Activated naive CD8-positive, alpha-beta T cell treated with anti-CD3 and anti-CD28 coated beads, Interleukin-2, amount 50 U/mL, for 16 hours (primary cell): Measurements from ENCODE around the gene MAP4K3.

Experiments
- DNase-seq: peaks from one replicate; pipeline ENCODE4 v3.0.0-alpha.2; 2020; ENCODE audit warnings: low read depth, low spot score

The MAP4K3 gene

GRCh38 chr2:39445934-39446333 lies 8.8 kb upstream of the MAP4K3 start:
- no peak for DNase-seq

GRCh38 chr2:39443009-39443408 lies 5.9 kb upstream of the MAP4K3 start:
- DNase-seq: no peak

GRCh38 chr2:39437522-39438296 lies 624 bp upstream of the MAP4K3 start:
- DNase-seq: no peak

GRCh38 chr2:39435741-39436591 lies 1.1 kb downstream of the MAP4K3 start:
- no peak for DNase-seq

- no peak for DNase-seq
These were observed 1.9 kb downstream of the MAP4K3 start for GRCh38 chr2:39435234-39435633.

- no peak for DNase-seq
These were observed 2.7 kb downstream of the MAP4K3 start for GRCh38 chr2:39434233-39434897.

- DNase-seq: no peak
These were observed 3.4 kb downstream of the MAP4K3 start for GRCh38 chr2:39433586-39434195.

GRCh38 chr2:39432701-39433100 lies 4.4 kb downstream of the MAP4K3 start:
- DNase-seq: no peak

GRCh38 chr2:39431592-39432316 lies 5.3 kb downstream of the MAP4K3 start:
- DNase-seq: no peak

- DNase-seq: no peak
These were observed 7.3 kb downstream of the MAP4K3 start for GRCh38 chr2:39429746-39430145.

GRCh38 chr2:39424951-39425350 lies 12.1 kb downstream of the MAP4K3 start:
- DNase-seq: no peak

GRCh38 chr2:39422700-39423099 lies 14.4 kb downstream of the MAP4K3 start:
- no peak for DNase-seq

- no peak for DNase-seq
These were observed 15.7 kb downstream of the MAP4K3 start for GRCh38 chr2:39421354-39421753.

GRCh38 chr2:39419282-39420223 lies 17.5 kb downstream of the MAP4K3 start:
- no peak for DNase-seq

- DNase-seq: no peak
These were observed 18.6 kb downstream of the MAP4K3 start for GRCh38 chr2:39418491-39418890.

- DNase-seq: no peak
These were observed 20.9 kb downstream of the MAP4K3 start for GRCh38 chr2:39416140-39416539.

GRCh38 chr2:39413063-39413737 lies 23.9 kb downstream of the MAP4K3 start:
- DNase-seq: no peak

GRCh38 chr2:39411181-39411944 lies 25.7 kb downstream of the MAP4K3 start:
- no peak for DNase-seq
